Left lobe of liver (tissue), 1 donor: ENCODE data around the gene GNAS. TPM values are rescaled to one million over a fixed set of nuclear protein-coding genes. Genes with fewer than 3 reads are reported as not detected.

Experiments
- total RNA-seq: library from RNA; stranded (reverse); gene quantifications from one replicate; pipeline ENCODE4 v1.2.1, GENCODE V29; 2021
- donor health status: DM: no; HTN: yes; CAD: no.

The GNAS gene
- total RNA-seq, 1 donor from 2014 or later = 305 TPM

Other genes with a start within 250 kb of the GNAS start
- gene STX16, start 201.4 kb upstream of the GNAS start, total RNA-seq = 25.7 TPM
- 12.8 TPM for gene NPEPL1, start 159.9 kb upstream of the GNAS start, total RNA-seq
- 0.35 TPM for gene GNAS-AS1, start 1.8 kb upstream of the GNAS start, total RNA-seq
- gene NELFCD, start 128.5 kb downstream of the GNAS start, total RNA-seq = 34.8 TPM
- gene CTSZ, start 154.5 kb downstream of the GNAS start, total RNA-seq = 248 TPM
- 0.25 TPM for gene TUBB1, start 166.7 kb downstream of the GNAS start, total RNA-seq
- gene ATP5F1E, start 179.6 kb downstream of the GNAS start, total RNA-seq = 33.3 TPM
- 16.4 TPM for gene PRELID3B, start 190.1 kb downstream of the GNAS start, total RNA-seq